Measurements from ENCODE around the gene RPS15.

The RPS15 gene

DNA sequence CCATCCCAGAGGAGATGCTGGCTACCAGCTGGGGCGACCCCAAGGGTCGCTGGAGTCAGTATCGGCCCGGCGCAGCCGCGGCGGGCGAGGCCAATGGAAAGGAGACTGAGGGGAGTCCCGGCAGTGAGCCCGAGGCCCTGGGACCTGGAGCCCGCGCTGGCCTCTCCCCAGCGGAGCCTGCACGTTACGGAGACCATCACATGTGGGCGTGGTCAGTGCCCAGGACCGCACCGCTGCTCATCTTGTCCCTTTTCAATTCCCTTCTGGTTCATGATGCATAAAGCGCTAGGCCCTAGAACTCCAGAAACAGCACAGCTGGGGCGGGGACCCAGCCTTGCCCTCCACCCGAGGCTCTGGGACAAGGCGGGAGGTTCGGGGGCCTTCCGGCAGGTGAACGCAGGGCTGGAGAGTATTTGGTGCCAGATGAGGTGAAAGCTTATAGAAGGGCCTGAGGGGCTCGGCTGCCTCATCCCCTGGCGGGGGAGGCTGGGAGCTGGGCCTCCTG is 32.9 kb downstream of the RPS15 start:
- H3K9ac ChIP-seq: no peak overlapping the region
- peaks cover 16% of the 10 kb centered on the region for H3K27me3 ChIP-seq (ENCODE audit: insufficient read depth, low read depth)
- TF ChIP-seq, protein P1, sequence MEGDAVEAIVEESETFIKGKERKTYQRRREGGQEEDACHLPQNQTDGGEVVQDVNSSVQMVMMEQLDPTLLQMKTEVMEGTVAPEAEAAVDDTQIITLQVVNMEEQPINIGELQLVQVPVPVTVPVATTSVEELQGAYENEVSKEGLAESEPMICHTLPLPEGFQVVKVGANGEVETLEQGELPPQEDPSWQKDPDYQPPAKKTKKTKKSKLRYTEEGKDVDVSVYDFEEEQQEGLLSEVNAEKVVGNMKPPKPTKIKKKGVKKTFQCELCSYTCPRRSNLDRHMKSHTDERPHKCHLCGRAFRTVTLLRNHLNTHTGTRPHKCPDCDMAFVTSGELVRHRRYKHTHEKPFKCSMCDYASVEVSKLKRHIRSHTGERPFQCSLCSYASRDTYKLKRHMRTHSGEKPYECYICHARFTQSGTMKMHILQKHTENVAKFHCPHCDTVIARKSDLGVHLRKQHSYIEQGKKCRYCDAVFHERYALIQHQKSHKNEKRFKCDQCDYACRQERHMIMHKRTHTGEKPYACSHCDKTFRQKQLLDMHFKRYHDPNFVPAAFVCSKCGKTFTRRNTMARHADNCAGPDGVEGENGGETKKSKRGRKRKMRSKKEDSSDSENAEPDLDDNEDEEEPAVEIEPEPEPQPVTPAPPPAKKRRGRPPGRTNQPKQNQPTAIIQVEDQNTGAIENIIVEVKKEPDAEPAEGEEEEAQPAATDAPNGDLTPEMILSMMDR (conservative IDR thresholded peaks at IDR 0.05; ENCODE audit: low read depth, low read length): no peak

DNA sequence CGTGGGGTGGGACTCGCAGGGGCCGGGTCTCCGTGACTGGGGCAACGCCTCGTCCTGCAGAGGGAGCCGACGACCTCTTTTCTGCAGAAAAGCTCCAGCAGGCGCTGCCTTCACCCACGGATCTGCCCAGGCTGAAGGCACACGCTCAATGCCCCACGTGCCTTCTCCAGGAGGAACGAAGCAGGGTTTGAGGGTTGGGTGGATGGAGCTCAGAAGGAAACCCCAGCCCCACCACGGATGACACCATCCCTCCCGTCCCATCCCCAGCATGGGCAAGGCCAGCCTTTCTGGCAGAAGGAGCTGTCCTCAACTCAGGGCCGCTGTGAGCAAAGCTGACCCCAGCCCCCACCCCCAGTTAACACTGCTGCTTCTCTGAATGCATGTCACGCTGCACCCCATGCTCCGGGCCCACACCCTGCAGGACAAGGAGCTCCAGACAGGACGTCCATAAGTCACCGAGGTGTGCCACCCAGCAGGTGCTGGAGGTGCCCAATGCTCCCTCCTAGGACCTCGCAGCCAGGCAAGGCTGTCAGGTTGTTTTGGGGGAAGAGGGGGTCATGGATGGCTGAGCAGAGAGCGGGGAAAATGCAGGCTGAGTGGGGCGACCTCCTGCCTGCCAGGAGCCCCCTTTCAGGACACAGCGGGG is 33.4 kb downstream of the RPS15 start:
- no peaks in the 10 kb centered on the region; the same call in 1 of the 2 replicates for H3K36me3 ChIP-seq (ENCODE audit: insufficient read depth)
- H3K4me3 ChIP-seq (IDR thresholded peaks at IDR 0.05; ENCODE audit: insufficient read depth, low read depth, low read length): no peak overlapping the region
- TF ChIP-seq, protein P1 (conservative IDR thresholded peaks at IDR 0.05; ENCODE audit: low read depth, low read length): no peak
- peaks cover 16% of the 10 kb centered on the region for H3K27me3 ChIP-seq (ENCODE audit: insufficient read depth, low read depth)
- H3K4me1 ChIP-seq (ENCODE audit: low read depth, poor library complexity, severe bottlenecking): peaks cover 9% of the 10 kb centered on the region
- no peak overlapping the region for H2AFZ ChIP-seq (ENCODE audit: low read depth)
- no peaks in the 10 kb centered on the region for H4K20me1 ChIP-seq (ENCODE audit: insufficient read depth)
- no peaks in the 10 kb centered on the region for H3K79me2 ChIP-seq (ENCODE audit: insufficient read depth, low read depth)
- H3K9ac ChIP-seq: no peak overlapping the region
- H3K27ac ChIP-seq: no peak overlapping the region
- peak overlapping the region; percentile 68 for H3K4me2 ChIP-seq

More for the DNA sequence above, 32.9 kb downstream of the RPS15 start:
- H3K79me2 ChIP-seq (ENCODE audit: insufficient read depth, low read depth): no peaks in the 10 kb centered on the region
- no peaks in the 10 kb centered on the region for H4K20me1 ChIP-seq (ENCODE audit: insufficient read depth)
- peaks cover 9% of the 10 kb centered on the region for H3K4me1 ChIP-seq (ENCODE audit: low read depth, poor library complexity, severe bottlenecking)
- H2AFZ ChIP-seq (ENCODE audit: low read depth): no peak overlapping the region; the same call in 1 of the 2 replicates
- H3K27ac ChIP-seq: no peak overlapping the region
- no peaks in the 10 kb centered on the region for H3K36me3 ChIP-seq (ENCODE audit: insufficient read depth)
- H3K4me2 ChIP-seq: peak overlapping the region; percentile 68
- H3K4me3 ChIP-seq (IDR thresholded peaks at IDR 0.05; ENCODE audit: insufficient read depth, low read depth, low read length): no peak overlapping the region

DNA sequence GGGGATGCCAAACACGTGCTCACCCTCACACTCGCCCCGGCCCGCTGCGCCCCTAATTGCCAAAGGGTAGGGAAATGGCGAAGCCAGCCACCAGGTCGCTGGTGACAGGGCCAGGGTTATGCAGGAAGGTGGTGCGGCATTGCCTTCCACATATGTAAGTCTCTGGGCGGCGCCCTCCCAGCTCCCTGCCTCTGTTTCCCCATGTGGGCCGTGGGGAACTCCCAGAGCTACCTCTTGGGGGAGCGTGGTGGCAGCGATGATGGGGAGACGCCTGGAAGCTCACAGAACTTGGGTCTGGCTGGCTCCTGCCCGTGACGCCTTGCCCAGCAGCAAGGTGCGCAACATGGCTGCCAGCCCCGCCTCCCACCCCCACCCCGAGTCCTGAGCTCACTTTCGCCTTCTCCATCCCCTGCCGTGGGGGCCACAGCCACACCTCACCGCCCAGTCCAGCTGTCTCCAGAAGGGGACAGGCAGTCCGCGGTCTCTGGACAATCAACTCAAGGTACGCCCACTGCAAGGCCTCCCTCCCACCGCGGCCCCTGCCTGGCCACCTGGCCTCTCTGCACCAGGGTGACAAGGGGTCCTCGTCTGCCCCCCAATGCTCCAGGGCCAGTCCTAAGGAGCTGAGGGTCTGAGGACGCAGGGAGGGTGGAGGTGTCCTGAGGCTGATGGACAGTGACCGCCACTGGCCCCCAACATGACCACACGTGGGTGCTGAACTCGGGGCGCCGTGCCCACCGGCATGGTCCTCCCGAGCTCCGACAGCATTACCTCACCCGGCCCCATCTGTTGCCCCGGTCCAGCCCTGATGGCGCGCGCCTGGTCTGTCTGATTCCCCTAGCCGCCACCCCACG is 34.3 kb downstream of the RPS15 start:
- H2AFZ ChIP-seq (ENCODE audit: low read depth): no peak overlapping the region
- peaks cover 14% of the 10 kb centered on the region for H3K4me1 ChIP-seq (ENCODE audit: low read depth, poor library complexity, severe bottlenecking)
- peaks cover 16% of the 10 kb centered on the region for H3K27me3 ChIP-seq (ENCODE audit: insufficient read depth, low read depth)
- H4K20me1 ChIP-seq (ENCODE audit: insufficient read depth): no peaks in the 10 kb centered on the region
- H3K27ac ChIP-seq: no peak overlapping the region
- no peaks in the 10 kb centered on the region; the same call in 1 of the 2 replicates for H3K36me3 ChIP-seq (ENCODE audit: insufficient read depth)
- no peak overlapping the region for H3K4me3 ChIP-seq (IDR thresholded peaks at IDR 0.05; ENCODE audit: insufficient read depth, low read depth, low read length)
- H3K9ac ChIP-seq: no peak overlapping the region
- H3K4me2 ChIP-seq: no peak overlapping the region
- TF ChIP-seq, protein P1 (conservative IDR thresholded peaks at IDR 0.05; ENCODE audit: low read depth, low read length): no peak
- no peaks in the 10 kb centered on the region for H3K79me2 ChIP-seq (ENCODE audit: insufficient read depth, low read depth)

DNA sequence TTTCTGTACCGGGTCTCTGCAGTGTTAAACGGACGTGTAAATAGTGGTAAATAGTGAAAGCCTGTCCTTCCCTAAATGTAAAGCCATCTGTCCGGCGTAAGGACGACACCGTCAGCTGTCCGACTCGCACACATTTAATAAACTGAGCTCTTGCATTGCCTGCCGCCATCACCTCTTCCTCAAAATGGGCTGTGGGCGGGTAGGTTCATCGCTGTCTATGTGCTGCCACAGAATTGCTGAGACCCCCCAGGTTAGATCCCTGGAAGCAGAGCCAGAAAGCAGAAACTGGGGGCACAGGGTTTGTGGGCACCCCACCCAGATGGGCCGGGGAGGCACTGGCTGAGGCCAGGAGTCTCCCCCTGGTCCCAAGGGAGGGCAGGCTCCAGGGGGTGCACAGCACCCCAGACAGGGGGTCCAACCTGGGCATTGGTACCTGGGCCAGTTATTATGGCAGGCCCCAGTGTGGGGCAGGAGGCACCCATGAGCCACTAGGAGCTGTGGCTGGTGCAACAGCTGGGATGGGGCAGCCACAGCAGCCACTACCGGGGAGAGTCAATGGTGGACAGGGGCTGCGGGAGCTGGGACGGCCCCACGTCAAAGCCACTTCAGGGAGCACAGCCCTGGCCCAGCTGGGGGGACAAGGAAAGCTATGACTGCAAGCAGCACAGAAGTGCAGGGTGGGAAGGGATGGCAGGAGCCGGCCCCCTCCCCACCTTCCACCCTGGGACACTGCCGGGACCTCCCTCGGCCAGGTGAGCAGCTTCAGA is 35.1 kb downstream of the RPS15 start:
- Histone ChIP-seq H4K20me1 (ENCODE audit: insufficient read depth) (no peaks in the 10 kb centered on the region), H3K9ac (no peak overlapping the region), H3K4me2 (no peak overlapping the region), H3K27ac (no peak overlapping the region), H3K4me1 (ENCODE audit: low read depth, poor library complexity, severe bottlenecking) (peaks cover 22% of the 10 kb centered on the region), H3K27me3 (ENCODE audit: insufficient read depth, low read depth) (peaks cover 16% of the 10 kb centered on the region), H3K36me3 (ENCODE audit: insufficient read depth) (no peaks in the 10 kb centered on the region; the same call in 1 of the 2 replicates), H3K79me2 (ENCODE audit: insufficient read depth, low read depth) (peaks cover 5% of the 10 kb centered on the region), H3K4me3 (IDR thresholded peaks at IDR 0.05; ENCODE audit: insufficient read depth, low read depth, low read length) (no peak overlapping the region), H2AFZ (ENCODE audit: low read depth) (no peak overlapping the region)
- TF ChIP-seq, protein P1 (conservative IDR thresholded peaks at IDR 0.05; ENCODE audit: low read depth, low read length): no peak

Measured in KMS-11 (cell line).